Stimulated activated naive CD8-positive, alpha-beta T cell treated with anti-CD3 and anti-CD28 coated beads, Interleukin-15, Interleukin-2, amounts not matched to agents 100 ng/mL and 50 ng/mL, for 24 hours (primary cell): Measurements from ENCODE around the gene DNAH2.

Source experiments
- H3K27ac Mint-ChIP-seq: one replicate; pipeline ENCODE4 v1.8.0; 2021; ENCODE audit warnings: mild to moderate bottlenecking, mixed read lengths
- H3K27me3 Mint-ChIP-seq: one replicate; pipeline ENCODE4 v1.8.0; 2021; ENCODE audit warnings: mixed read lengths
- H3K36me3 Mint-ChIP-seq: one replicate; pipeline ENCODE4 v1.8.0; 2021; ENCODE audit warnings: low read depth, mixed read lengths
- H3K4me1 Mint-ChIP-seq: one replicate; pipeline ENCODE4 v1.8.0; 2021; ENCODE audit warnings: low read depth, mixed read lengths
- H3K4me3 Mint-ChIP-seq: one replicate; pipeline ENCODE4 v1.8.0; 2021; ENCODE audit warnings: mild to moderate bottlenecking, mixed read lengths
- H3K9me3 Mint-ChIP-seq: one replicate; pipeline ENCODE4 v1.8.0; 2021; ENCODE audit warnings: mixed read lengths

DNAH2 gene

GRCh38 chr17:7878234-7878633 lies 160.7 kb downstream of the DNAH2 start:
- H3K27me3 Mint-ChIP-seq = no peaks in the 10 kb centered on the region
- H3K4me3 Mint-ChIP-seq = no peak overlapping the region

GRCh38 chr17:7880076-7880868 lies 162.7 kb downstream of the DNAH2 start:
- Mint-ChIP-seq H3K27me3 (no peaks in the 10 kb centered on the region), H3K27ac (no peak overlapping the region), H3K4me1 (peaks cover 4% of the 10 kb centered on the region), H3K4me3 (no peak overlapping the region), H3K9me3 (no peaks in the 10 kb centered on the region), H3K36me3 (peaks cover 11% of the 10 kb centered on the region)

More at GRCh38 chr17:7878234-7878633, 160.7 kb downstream of the DNAH2 start:
- no peaks in the 10 kb centered on the region for H3K9me3 Mint-ChIP-seq
- peaks cover 17% of the 10 kb centered on the region for H3K36me3 Mint-ChIP-seq
- H3K27ac Mint-ChIP-seq = no peak overlapping the region
- H3K4me1 Mint-ChIP-seq = peaks cover 4% of the 10 kb centered on the region

- Mint-ChIP-seq H3K27me3 (no peaks in the 10 kb centered on the region), H3K36me3 (peaks cover under 1% of the 10 kb centered on the region), H3K27ac (no peak overlapping the region), H3K9me3 (no peaks in the 10 kb centered on the region), H3K4me3 (no peak overlapping the region), H3K4me1 (peaks cover under 1% of the 10 kb centered on the region)
Measured at GRCh38 chr17:7881276-7882054, 163.9 kb downstream of the DNAH2 start.

GRCh38 chr17:7882068-7882467 lies 164.5 kb downstream of the DNAH2 start:
- no peaks in the 10 kb centered on the region for H3K36me3 Mint-ChIP-seq
- H3K27me3 Mint-ChIP-seq = no peaks in the 10 kb centered on the region
- no peak overlapping the region for H3K4me3 Mint-ChIP-seq
- H3K4me1 Mint-ChIP-seq = no peaks in the 10 kb centered on the region
- no peaks in the 10 kb centered on the region for H3K9me3 Mint-ChIP-seq
- no peak overlapping the region for H3K27ac Mint-ChIP-seq

- Mint-ChIP-seq H3K27ac (no peak overlapping the region), H3K27me3 (no peaks in the 10 kb centered on the region), H3K4me3 (no peak overlapping the region), H3K4me1 (no peaks in the 10 kb centered on the region), H3K36me3 (no peaks in the 10 kb centered on the region), H3K9me3 (no peaks in the 10 kb centered on the region)
Measured at GRCh38 chr17:7882629-7883028, 165.1 kb downstream of the DNAH2 start.
